Measurements from ENCODE around the gene PHACTR1. TPM values are rescaled to one million over a fixed set of nuclear protein-coding genes. Genes with fewer than 3 reads are reported as not detected.

The PHACTR1 gene
- total RNA-seq, 5 donors from 2014 or later (not counting 1 experiment from before 2014, with no cell fraction given) = 0.63 to 2.6 (median 1.1) TPM

DNA sequence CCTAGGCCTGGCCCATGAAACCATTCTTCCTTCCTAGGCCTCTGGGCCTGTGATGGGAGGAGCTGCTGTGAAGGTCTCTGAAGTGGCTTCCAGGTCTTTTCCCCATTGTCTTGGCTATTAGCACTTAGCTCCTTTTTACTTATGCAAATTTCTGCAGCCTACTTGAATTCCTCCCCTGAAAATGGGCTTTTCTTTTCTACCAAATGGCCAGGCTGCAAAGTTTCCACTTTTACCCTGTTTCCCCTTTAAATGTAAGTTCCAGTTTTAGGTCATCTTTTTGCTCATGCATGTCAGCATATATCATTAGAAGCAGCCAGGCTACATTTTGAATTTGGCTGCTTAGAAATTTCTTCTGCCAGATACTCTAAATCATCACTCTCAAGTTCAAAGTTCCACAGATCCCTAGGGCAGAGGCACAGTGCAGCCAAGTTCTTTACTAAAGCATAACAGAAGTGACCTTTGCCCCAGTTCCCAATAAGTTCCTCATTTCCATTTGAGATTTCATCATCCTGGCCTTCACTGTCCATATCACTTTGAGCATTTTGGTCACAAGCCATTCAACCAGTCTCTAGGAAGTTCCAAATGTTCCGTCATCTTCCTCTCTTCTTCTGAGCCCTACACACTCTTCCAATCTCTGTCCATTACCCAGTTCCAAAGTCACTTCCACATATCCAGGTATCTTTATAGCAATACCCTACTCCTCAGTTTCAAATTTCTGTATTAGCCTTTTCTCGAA is 539.9 kb downstream of the PHACTR1 start:
- H3K27me3 ChIP-seq (replicated peaks in 1 of 2; ENCODE audit: control insufficient read depth in 2 of 2, extremely low read depth in 1 of 2, insufficient read depth in 2 of 2, low read length in 1 of 2) = peaks cover 0 to 7% of the 10 kb centered on the region in 2 experiments
- H3K9me3 Mint-ChIP-seq = peaks cover 0 to 6% (median 0%) of the 10 kb centered on the region in 3 donors
- H3K27ac Mint-ChIP-seq = no peak overlapping the region
- H3K36me3 ChIP-seq (ENCODE audit: control insufficient read depth in 2 of 2, extremely low read depth in 1 of 2, insufficient read depth in 1 of 2, low read length in 1 of 2) = no peaks in the 10 kb centered on the region
- no peaks in the 10 kb centered on the region for H3K9me3 ChIP-seq
- H3K4me3 ChIP-seq (ENCODE audit: control insufficient read depth in 1 of 2, extremely low read depth in 1 of 2, low read length in 1 of 2) = no peak overlapping the region
- ChIA-PET CTCF (interaction anchor here in 1 of 2 donors (0.6 kb wide), 1 partner anchor 435 kb away, joined by 3 read pairs; no protein-coding TSS in a partner anchor), POLR2A (no interaction called here)
- peaks cover 0 to 6% of the 10 kb centered on the region in 2 experiments for H3K4me1 ChIP-seq (ENCODE audit: control insufficient read depth in 1 of 2, extremely low read depth in 1 of 2, insufficient read depth in 2 of 2, low read length in 2 of 2)
- DNase-seq (no peak), ATAC-seq (replicated peaks in 1 of 4) (no peak)
- peaks cover 4 to 8% (median 8%) of the 10 kb centered on the region in 3 donors for H3K4me1 Mint-ChIP-seq
- no peaks in the 10 kb centered on the region for H3K36me3 Mint-ChIP-seq
- 90% methylated on average over 2 of the region's 2 CpGs for WGBS (ENCODE audit: insufficient coverage)
- no peak overlapping the region for H3K27ac ChIP-seq (ENCODE audit: low read length)
- H3K4me3 Mint-ChIP-seq = no peak overlapping the region
- H3K27me3 Mint-ChIP-seq = no peaks in the 10 kb centered on the region

DNA sequence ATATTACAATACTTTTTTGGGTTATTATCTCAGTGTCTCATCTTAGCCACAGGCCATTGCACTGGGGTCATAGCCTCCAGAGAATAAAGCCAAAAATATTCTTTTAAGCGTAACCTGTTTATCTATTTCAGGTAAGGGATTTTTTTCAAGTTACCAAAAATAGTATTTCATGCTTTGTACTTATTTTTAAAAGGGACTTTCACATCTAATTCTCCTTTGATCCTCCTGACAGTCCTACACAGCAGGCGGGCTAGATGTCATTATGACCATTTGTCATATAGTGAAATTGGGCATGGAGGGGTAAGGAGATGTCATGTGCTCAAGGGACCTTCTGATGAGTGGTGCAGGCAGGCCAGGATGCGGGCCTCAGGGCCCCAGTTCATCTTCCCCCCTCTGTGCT is 542.8 kb downstream of the PHACTR1 start:
- Mint-ChIP-seq H3K27me3 (no peaks in the 10 kb centered on the region), H3K4me1 (peaks cover 10 to 14% (median 13%) of the 10 kb centered on the region in 3 donors), H3K4me3 (no peak overlapping the region), H3K27ac (no peak overlapping the region), H3K36me3 (no peaks in the 10 kb centered on the region), H3K9me3 (peaks cover 0 to 6% (median 0%) of the 10 kb centered on the region in 3 donors)
- ChIA-PET POLR2A (interaction anchor here in 1 of 2 donors (0.5 kb wide), 1 partner anchor 51 kb away, joined by 7 read pairs; no protein-coding TSS in a partner anchor), CTCF (no interaction called here)
- Histone ChIP-seq H3K4me3 (ENCODE audit: control insufficient read depth in 1 of 2, extremely low read depth in 1 of 2, low read length in 1 of 2) (no peak overlapping the region), H3K36me3 (ENCODE audit: control insufficient read depth in 2 of 2, extremely low read depth in 1 of 2, insufficient read depth in 1 of 2, low read length in 1 of 2) (no peaks in the 10 kb centered on the region), H3K9me3 (no peaks in the 10 kb centered on the region), H3K4me1 (ENCODE audit: control insufficient read depth in 1 of 2, extremely low read depth in 1 of 2, insufficient read depth in 2 of 2, low read length in 2 of 2) (peaks cover 0 to 7% of the 10 kb centered on the region in 2 experiments), H3K27ac (ENCODE audit: low read length) (no peak overlapping the region), H3K27me3 (replicated peaks in 1 of 2; ENCODE audit: control insufficient read depth in 2 of 2, extremely low read depth in 1 of 2, insufficient read depth in 2 of 2, low read length in 1 of 2) (peaks cover 0 to 4% of the 10 kb centered on the region in 2 experiments)
- DNase-seq = no peak
- WGBS (ENCODE audit: insufficient coverage) = no CpG with 5 or more reads among the region's 3 CpGs
- no peak for ATAC-seq (replicated peaks in 1 of 4)

DNA sequence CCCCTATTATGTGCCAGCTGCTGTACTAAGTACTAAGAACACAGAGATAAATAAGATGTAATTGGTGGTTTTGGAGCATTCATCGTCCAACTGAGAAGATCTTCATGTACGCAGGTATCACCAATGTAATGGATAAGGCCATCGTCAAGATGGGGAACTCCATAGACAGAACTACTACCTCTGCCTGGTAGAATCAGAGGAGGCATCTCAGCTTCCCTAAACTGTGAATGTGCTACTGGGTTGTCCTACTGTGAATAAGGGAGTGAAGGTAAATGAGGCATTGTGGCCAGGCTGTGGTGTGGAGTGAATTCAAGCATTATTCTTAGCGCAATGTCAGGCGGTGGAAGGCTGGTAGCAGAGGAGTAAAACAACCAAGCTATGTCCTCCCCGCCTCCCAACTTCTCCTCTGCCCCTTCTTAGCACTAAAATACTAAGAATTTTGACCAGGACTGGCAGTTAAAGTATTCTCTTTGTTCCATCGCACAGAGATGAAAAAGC is 543.6 kb downstream of the PHACTR1 start:
- H3K4me1 Mint-ChIP-seq = peaks cover 10 to 14% (median 13%) of the 10 kb centered on the region in 3 donors
- ChIA-PET POLR2A (no interaction called here), CTCF (no interaction called here)
- H3K36me3 ChIP-seq (ENCODE audit: control insufficient read depth in 2 of 2, extremely low read depth in 1 of 2, insufficient read depth in 1 of 2, low read length in 1 of 2) = no peaks in the 10 kb centered on the region
- no peaks in the 10 kb centered on the region for H3K36me3 Mint-ChIP-seq
- no peak overlapping the region for H3K4me3 Mint-ChIP-seq
- no peak overlapping the region for H3K27ac ChIP-seq (ENCODE audit: low read length)
- H3K27ac Mint-ChIP-seq = no peak overlapping the region
- DNase-seq (no peak), ATAC-seq (replicated peaks in 1 of 4) (no peak)
- peaks cover 0 to 7% of the 10 kb centered on the region in 2 experiments for H3K4me1 ChIP-seq (ENCODE audit: control insufficient read depth in 1 of 2, extremely low read depth in 1 of 2, insufficient read depth in 2 of 2, low read length in 2 of 2)
- WGBS (ENCODE audit: insufficient coverage) = 82% methylated on average over 2 of the region's 7 CpGs
- peaks cover 0 to 6% (median 0%) of the 10 kb centered on the region in 3 donors for H3K9me3 Mint-ChIP-seq
- no peak overlapping the region for H3K4me3 ChIP-seq (ENCODE audit: control insufficient read depth in 1 of 2, extremely low read depth in 1 of 2, low read length in 1 of 2)
- H3K27me3 ChIP-seq (replicated peaks in 1 of 2; ENCODE audit: control insufficient read depth in 2 of 2, extremely low read depth in 1 of 2, insufficient read depth in 2 of 2, low read length in 1 of 2) = peaks cover 0 to 4% of the 10 kb centered on the region in 2 experiments
- H3K9me3 ChIP-seq = no peaks in the 10 kb centered on the region
- H3K27me3 Mint-ChIP-seq = no peaks in the 10 kb centered on the region

DNA sequence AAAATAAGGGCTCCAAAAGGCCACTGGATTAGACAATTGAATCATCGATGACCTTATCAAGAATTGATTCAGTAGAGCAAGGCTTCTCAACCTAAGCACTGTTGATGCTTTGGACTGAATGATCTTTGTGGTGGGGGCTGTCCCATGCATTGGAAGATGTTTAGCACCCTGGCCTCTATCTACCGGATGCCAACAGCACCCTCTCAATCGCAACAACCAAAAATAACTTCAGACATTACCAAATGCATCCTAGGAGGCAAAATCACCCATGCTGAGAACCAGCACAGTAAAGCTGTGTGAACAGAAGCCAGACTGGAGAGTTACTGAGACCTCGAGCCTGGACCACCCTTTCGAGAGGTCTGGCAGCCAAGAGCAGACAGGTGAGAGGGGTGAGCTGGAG is 544.3 kb downstream of the PHACTR1 start:
- H3K4me1 ChIP-seq (ENCODE audit: control insufficient read depth in 1 of 2, extremely low read depth in 1 of 2, insufficient read depth in 2 of 2, low read length in 2 of 2) = peaks cover 0 to 7% of the 10 kb centered on the region in 2 experiments
- DNase-seq (no peak), ATAC-seq (replicated peaks in 1 of 4) (no peak)
- POLR2A ChIA-PET = no interaction called here
- H3K27me3 ChIP-seq (replicated peaks in 1 of 2; ENCODE audit: control insufficient read depth in 2 of 2, extremely low read depth in 1 of 2, insufficient read depth in 2 of 2, low read length in 1 of 2) = peaks cover 0 to 4% of the 10 kb centered on the region in 2 experiments
- H3K4me3 ChIP-seq (ENCODE audit: control insufficient read depth in 1 of 2, extremely low read depth in 1 of 2, low read length in 1 of 2) = no peak overlapping the region
- no peaks in the 10 kb centered on the region for H3K36me3 Mint-ChIP-seq
- no peaks in the 10 kb centered on the region for H3K36me3 ChIP-seq (ENCODE audit: control insufficient read depth in 2 of 2, extremely low read depth in 1 of 2, insufficient read depth in 1 of 2, low read length in 1 of 2)
- H3K27me3 Mint-ChIP-seq = no peaks in the 10 kb centered on the region
- H3K4me3 Mint-ChIP-seq = no peak overlapping the region
- no peaks in the 10 kb centered on the region for H3K9me3 ChIP-seq
- peaks cover 10 to 14% (median 13%) of the 10 kb centered on the region in 3 donors for H3K4me1 Mint-ChIP-seq
- CTCF ChIA-PET = no interaction called here
- peaks cover 0 to 6% (median 0%) of the 10 kb centered on the region in 3 donors for H3K9me3 Mint-ChIP-seq
- 81% methylated on average over 2 of the region's 5 CpGs for WGBS (ENCODE audit: insufficient coverage)
- H3K27ac ChIP-seq (ENCODE audit: low read length) = no peak overlapping the region
- no peak overlapping the region for H3K27ac Mint-ChIP-seq

DNA sequence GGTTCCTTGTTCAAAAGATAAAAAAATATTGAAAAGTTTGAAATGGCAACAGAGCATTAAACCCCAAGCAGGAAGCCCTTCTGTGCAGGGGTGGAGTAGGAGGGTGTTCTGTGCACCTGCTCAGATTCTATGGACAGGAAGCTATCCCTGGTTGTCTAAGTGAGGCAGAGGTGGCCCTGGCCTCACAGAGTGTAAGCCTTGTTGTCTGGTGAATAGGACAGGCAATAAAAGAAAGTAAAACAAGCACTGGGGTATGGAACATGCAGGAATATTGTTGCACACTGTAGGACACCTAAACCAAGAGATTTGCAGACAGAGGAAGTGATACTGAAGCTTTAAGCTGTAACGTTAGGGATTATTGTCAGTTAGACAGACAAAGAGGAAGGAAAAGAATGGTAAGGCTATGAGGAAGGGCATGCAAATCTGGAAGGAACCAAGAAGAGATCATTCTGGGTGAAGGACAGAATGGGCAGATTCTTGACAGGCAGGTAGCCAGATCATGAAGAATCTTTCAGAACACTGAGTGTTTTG is 545.0 kb downstream of the PHACTR1 start:
- Mint-ChIP-seq H3K4me3 (no peak overlapping the region), H3K36me3 (no peaks in the 10 kb centered on the region), H3K27me3 (no peaks in the 10 kb centered on the region), H3K4me1 (peaks cover 10 to 14% (median 13%) of the 10 kb centered on the region in 3 donors), H3K27ac (peak overlapping the region in 1 of 2 donors; percentile 5), H3K9me3 (peaks cover 0 to 4% (median 0%) of the 10 kb centered on the region in 3 donors)
- Histone ChIP-seq H3K4me1 (ENCODE audit: control insufficient read depth in 1 of 2, extremely low read depth in 1 of 2, insufficient read depth in 2 of 2, low read length in 2 of 2) (peaks cover 0 to 7% of the 10 kb centered on the region in 2 experiments), H3K36me3 (ENCODE audit: control insufficient read depth in 2 of 2, extremely low read depth in 1 of 2, insufficient read depth in 1 of 2, low read length in 1 of 2) (no peaks in the 10 kb centered on the region), H3K9me3 (no peaks in the 10 kb centered on the region), H3K27ac (ENCODE audit: low read length) (no peak overlapping the region), H3K27me3 (replicated peaks in 1 of 2; ENCODE audit: control insufficient read depth in 2 of 2, extremely low read depth in 1 of 2, insufficient read depth in 2 of 2, low read length in 1 of 2) (peaks cover 0 to 4% of the 10 kb centered on the region in 2 experiments), H3K4me3 (ENCODE audit: control insufficient read depth in 1 of 2, extremely low read depth in 1 of 2, low read length in 1 of 2) (no peak overlapping the region)
- CTCF ChIA-PET = no interaction called here
- ATAC-seq (replicated peaks in 1 of 4) (peak in 3 of 4 experiments; percentile 52 to 61 (median 53)), DNase-seq (peak in 8 of 35 experiments; percentile 2 to 34 (median 10))
- POLR2A ChIA-PET = no interaction called here
- 15% methylated on average over 1 of the region's 1 CpG for WGBS (ENCODE audit: insufficient coverage)

DNA sequence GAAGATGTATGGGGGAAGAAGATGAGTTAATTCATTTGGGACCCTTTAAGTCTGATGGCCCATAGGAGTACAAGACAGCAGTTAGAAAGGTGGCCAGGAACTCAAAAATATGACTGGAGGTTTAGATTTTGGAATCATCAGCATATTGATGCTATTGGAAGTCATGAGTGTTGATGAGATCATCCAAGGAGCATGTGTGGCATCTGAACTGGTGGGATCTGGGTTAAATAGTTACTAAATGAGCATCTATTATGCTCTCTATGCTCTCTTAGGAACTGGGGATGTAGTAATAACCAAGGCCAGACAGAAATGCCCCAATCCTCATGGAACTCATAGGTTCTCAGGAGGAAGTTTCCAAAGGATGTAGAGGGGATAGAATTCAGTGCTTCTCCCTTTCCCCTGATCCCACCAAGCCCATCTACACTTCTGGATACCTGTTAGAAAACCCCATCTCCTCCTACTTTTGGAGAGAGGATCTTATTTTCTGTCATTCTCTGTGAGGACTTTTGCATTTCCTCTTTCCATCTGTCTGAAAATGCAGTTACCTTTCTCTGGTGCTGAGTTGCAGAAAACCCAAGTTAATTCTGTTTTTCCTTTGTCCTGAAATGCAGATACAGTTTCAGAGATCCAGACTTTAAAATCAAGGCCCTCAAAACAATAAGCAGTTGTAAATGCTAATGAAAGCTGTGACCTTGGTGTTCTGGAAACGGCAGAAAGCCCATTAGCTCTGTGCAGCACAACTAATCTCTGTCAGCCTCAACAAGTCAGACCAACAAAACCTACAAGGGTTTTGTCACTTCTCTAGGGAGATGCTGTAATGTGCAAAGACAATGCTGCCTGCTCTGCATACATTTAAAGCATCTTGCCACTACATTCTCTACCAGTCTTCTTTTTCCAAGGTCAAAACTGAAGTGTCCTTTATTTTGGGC is 546.0 kb downstream of the PHACTR1 start:
- CTCF ChIA-PET = no interaction called here
- H3K27ac ChIP-seq (ENCODE audit: low read length) = no peak overlapping the region
- Mint-ChIP-seq H3K4me1 (peaks cover 10 to 14% (median 13%) of the 10 kb centered on the region in 3 donors), H3K9me3 (no peaks in the 10 kb centered on the region), H3K36me3 (peaks cover 9% of the 10 kb centered on the region), H3K4me3 (no peak overlapping the region), H3K27me3 (no peaks in the 10 kb centered on the region), H3K27ac (no peak overlapping the region)
- ATAC-seq (replicated peaks in 1 of 4) (no peak), DNase-seq (no peak)
- peaks cover 0 to 7% of the 10 kb centered on the region in 2 experiments for H3K4me1 ChIP-seq (ENCODE audit: control insufficient read depth in 1 of 2, extremely low read depth in 1 of 2, insufficient read depth in 2 of 2, low read length in 2 of 2)
- H3K4me3 ChIP-seq (ENCODE audit: control insufficient read depth in 1 of 2, extremely low read depth in 1 of 2, low read length in 1 of 2) = no peak overlapping the region
- no peaks in the 10 kb centered on the region for H3K9me3 ChIP-seq
- no peaks in the 10 kb centered on the region for H3K36me3 ChIP-seq (ENCODE audit: control insufficient read depth in 2 of 2, extremely low read depth in 1 of 2, insufficient read depth in 1 of 2, low read length in 1 of 2)
- peaks cover 0 to 4% of the 10 kb centered on the region in 2 experiments for H3K27me3 ChIP-seq (replicated peaks in 1 of 2; ENCODE audit: control insufficient read depth in 2 of 2, extremely low read depth in 1 of 2, insufficient read depth in 2 of 2, low read length in 1 of 2)
- no CpG with 5 or more reads among the region's 1 CpG for WGBS (ENCODE audit: insufficient coverage)
- POLR2A ChIA-PET = no interaction called here
